ENCODE measurements around the gene IFIT1B. TPM values are rescaled to one million over a fixed set of nuclear protein-coding genes. Genes with fewer than 3 reads are reported as not detected.

The IFIT1B gene
- total and polyA plus RNA-seq, 9 of the 15 experiments (the other 6 are each of a cell fraction or from before 2014, with no cell fraction given): not detected

DNA sequence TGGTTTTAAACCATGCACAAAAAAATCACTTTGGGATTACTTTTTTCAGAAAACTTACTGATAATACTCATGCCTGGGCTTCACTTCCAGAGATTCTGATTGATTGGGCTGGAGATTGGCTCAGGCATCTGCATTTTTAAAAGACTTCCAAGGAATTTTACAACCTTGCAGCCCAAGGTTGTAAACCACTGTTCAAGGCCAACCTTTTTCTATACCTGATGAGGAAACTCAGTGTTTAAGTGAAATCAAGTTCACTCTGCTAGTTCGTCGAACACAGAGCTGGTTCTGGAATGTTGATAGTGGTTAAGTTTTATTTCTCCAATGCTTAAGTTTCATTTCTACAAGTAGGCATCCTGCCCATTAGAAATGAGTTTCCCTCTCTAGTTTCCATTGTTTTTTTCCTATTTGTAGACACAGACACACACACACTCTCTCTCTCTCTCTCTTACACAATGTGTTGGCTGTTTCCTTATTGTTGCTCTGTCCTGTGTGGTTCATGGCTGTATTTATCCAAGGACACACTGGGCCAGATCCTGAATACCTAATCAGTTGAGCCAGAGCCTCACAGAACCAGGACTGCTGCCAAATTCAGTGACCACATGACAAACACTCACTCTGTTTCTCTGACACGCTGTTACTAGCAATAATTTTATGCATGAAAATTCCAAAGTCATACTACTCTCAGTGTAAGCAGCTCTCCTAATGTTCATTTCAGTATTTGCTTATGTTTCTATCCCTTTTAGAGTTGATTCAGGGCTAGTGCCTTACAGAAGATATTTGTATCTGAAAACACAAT, 3.7 kb upstream of the IFIT1B start (continued):
- TF ChIP-seq, protein P1, sequence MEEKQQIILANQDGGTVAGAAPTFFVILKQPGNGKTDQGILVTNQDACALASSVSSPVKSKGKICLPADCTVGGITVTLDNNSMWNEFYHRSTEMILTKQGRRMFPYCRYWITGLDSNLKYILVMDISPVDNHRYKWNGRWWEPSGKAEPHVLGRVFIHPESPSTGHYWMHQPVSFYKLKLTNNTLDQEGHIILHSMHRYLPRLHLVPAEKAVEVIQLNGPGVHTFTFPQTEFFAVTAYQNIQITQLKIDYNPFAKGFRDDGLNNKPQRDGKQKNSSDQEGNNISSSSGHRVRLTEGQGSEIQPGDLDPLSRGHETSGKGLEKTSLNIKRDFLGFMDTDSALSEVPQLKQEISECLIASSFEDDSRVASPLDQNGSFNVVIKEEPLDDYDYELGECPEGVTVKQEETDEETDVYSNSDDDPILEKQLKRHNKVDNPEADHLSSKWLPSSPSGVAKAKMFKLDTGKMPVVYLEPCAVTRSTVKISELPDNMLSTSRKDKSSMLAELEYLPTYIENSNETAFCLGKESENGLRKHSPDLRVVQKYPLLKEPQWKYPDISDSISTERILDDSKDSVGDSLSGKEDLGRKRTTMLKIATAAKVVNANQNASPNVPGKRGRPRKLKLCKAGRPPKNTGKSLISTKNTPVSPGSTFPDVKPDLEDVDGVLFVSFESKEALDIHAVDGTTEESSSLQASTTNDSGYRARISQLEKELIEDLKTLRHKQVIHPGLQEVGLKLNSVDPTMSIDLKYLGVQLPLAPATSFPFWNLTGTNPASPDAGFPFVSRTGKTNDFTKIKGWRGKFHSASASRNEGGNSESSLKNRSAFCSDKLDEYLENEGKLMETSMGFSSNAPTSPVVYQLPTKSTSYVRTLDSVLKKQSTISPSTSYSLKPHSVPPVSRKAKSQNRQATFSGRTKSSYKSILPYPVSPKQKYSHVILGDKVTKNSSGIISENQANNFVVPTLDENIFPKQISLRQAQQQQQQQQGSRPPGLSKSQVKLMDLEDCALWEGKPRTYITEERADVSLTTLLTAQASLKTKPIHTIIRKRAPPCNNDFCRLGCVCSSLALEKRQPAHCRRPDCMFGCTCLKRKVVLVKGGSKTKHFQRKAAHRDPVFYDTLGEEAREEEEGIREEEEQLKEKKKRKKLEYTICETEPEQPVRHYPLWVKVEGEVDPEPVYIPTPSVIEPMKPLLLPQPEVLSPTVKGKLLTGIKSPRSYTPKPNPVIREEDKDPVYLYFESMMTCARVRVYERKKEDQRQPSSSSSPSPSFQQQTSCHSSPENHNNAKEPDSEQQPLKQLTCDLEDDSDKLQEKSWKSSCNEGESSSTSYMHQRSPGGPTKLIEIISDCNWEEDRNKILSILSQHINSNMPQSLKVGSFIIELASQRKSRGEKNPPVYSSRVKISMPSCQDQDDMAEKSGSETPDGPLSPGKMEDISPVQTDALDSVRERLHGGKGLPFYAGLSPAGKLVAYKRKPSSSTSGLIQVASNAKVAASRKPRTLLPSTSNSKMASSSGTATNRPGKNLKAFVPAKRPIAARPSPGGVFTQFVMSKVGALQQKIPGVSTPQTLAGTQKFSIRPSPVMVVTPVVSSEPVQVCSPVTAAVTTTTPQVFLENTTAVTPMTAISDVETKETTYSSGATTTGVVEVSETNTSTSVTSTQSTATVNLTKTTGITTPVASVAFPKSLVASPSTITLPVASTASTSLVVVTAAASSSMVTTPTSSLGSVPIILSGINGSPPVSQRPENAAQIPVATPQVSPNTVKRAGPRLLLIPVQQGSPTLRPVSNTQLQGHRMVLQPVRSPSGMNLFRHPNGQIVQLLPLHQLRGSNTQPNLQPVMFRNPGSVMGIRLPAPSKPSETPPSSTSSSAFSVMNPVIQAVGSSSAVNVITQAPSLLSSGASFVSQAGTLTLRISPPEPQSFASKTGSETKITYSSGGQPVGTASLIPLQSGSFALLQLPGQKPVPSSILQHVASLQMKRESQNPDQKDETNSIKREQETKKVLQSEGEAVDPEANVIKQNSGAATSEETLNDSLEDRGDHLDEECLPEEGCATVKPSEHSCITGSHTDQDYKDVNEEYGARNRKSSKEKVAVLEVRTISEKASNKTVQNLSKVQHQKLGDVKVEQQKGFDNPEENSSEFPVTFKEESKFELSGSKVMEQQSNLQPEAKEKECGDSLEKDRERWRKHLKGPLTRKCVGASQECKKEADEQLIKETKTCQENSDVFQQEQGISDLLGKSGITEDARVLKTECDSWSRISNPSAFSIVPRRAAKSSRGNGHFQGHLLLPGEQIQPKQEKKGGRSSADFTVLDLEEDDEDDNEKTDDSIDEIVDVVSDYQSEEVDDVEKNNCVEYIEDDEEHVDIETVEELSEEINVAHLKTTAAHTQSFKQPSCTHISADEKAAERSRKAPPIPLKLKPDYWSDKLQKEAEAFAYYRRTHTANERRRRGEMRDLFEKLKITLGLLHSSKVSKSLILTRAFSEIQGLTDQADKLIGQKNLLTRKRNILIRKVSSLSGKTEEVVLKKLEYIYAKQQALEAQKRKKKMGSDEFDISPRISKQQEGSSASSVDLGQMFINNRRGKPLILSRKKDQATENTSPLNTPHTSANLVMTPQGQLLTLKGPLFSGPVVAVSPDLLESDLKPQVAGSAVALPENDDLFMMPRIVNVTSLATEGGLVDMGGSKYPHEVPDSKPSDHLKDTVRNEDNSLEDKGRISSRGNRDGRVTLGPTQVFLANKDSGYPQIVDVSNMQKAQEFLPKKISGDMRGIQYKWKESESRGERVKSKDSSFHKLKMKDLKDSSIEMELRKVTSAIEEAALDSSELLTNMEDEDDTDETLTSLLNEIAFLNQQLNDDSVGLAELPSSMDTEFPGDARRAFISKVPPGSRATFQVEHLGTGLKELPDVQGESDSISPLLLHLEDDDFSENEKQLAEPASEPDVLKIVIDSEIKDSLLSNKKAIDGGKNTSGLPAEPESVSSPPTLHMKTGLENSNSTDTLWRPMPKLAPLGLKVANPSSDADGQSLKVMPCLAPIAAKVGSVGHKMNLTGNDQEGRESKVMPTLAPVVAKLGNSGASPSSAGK (IDR thresholded peaks at IDR 0.05): no peak
- TF ChIP-seq FOXK2 (conservative IDR thresholded peaks at IDR 0.05 in 1 of 2, IDR thresholded peaks at IDR 0.05 in 1 of 2; ENCODE audit: low read depth in 2 of 2) (peak; percentile 61 to 82), TRIM28 (IDR thresholded peaks at IDR 0.05) (no peak), CXXC5 (CRISPR knock-in tag; IDR thresholded peaks at IDR 0.05) (no peak), ETV6 (IDR thresholded peaks at IDR 0.05; ENCODE audit: borderline replicate concordance in 1 of 2, low read depth in 2 of 2, low read length in 1 of 2) (no peak), ETV6 (CRISPR knock-in tag; IDR thresholded peaks at IDR 0.05; ENCODE audit: borderline replicate concordance) (no peak), SMARCA4 (IDR thresholded peaks at IDR 0.05) (peak; percentile 25; the same call in 1 of the 2 replicates), ZNF707 (CRISPR knock-in tag; conservative IDR thresholded peaks at IDR 0.05) (no peak), ZNF165 (CRISPR knock-in tag; IDR thresholded peaks at IDR 0.05; ENCODE audit: borderline replicate concordance) (no peak), KDM2B (CRISPR knock-in tag; IDR thresholded peaks at IDR 0.05) (no peak), ESRRB (CRISPR knock-in tag; IDR thresholded peaks at IDR 0.05; ENCODE audit: borderline replicate concordance) (no peak), ILK (tag; IDR thresholded peaks at IDR 0.05; ENCODE audit: borderline replicate concordance, low read depth) (no peak), TRIM24 (IDR thresholded peaks at IDR 0.05) (no peak), DIDO1 (tag; IDR thresholded peaks at IDR 0.05; ENCODE audit: low read depth) (no peak)
- TF ChIP-seq, protein P2, sequence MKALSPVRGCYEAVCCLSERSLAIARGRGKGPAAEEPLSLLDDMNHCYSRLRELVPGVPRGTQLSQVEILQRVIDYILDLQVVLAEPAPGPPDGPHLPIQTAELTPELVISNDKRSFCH (CRISPR knock-in tag; IDR thresholded peaks at IDR 0.05): no peak
- TF ChIP-seq, protein P2 (tag; IDR thresholded peaks at IDR 0.05): no peak

Measured in K562 (cell line).